MG63 (cell line): ENCODE data around the gene PLCH1. TPM values are rescaled to one million over a fixed set of nuclear protein-coding genes. Genes with fewer than 3 reads are reported as not detected.

Source experiments
- DNase-seq: peaks from one replicate; pipeline ENCODE4 v3.0.0-alpha.2; 2020
- H3K27me3 ChIP-seq: fragments of 250-450 bp; sonication (Bioruptor Pico); 2 replicates; pipeline ENCODE4 v1.5.1; 2020; ENCODE audit warnings: mild to moderate bottlenecking, moderate library complexity
- H3K36me3 ChIP-seq: fragments of 250-450 bp; sonication (Bioruptor Pico); 2 replicates; pipeline ENCODE4 v1.5.1; 2020; ENCODE audit warnings: mild to moderate bottlenecking, moderate library complexity
- H3K4me3 ChIP-seq: fragments of 250-450 bp; sonication (Bioruptor Pico); 2 replicates; pipeline ENCODE4 v1.5.1; 2020; ENCODE audit warnings: mild to moderate bottlenecking, moderate library complexity
- H3K9me3 ChIP-seq: fragments of 250-450 bp; sonication (Bioruptor Pico); 2 replicates; pipeline ENCODE4 v1.5.1; 2020; ENCODE audit warnings: mild to moderate bottlenecking, moderate library complexity
- total RNA-seq: library from RNA; depleted of rRNA; stranded (reverse); fragments of >200 nt; shearing (Covaris generic); gene quantifications from 2 replicates; pipeline ENCODE4 v1.2.3, GENCODE V29; 2014; ENCODE audit warnings: low replicate concordance

The PLCH1 gene
- total RNA-seq, 1 experiment from 2014 or later = not detected

DNA sequence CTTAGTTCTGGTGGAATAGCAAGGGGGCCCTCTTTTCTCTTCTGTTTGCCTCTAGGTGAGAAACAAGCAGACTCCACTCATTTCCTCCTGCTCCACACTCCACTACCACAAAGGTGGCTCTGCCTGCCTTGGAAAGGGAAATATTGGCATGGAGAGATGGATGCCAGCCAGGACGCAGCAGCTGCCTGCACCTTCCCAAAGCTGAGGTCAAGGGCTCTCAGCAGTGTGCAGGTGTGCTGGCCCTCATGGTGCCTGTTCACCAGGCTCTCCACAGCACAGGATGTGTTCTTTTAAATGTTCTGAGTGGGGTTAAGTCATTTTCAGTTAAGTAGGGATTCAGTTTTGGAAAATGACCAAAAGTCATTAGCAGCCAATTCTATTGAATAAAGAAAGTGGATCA lies 240.2 kb downstream of the PLCH1 start:
- peaks cover 2% of the 10 kb centered on the region; the same call in 1 of the 2 replicates for H3K9me3 ChIP-seq
- no peak overlapping the region for H3K4me3 ChIP-seq
- H3K27me3 ChIP-seq = no peaks in the 10 kb centered on the region
- H3K36me3 ChIP-seq = no peaks in the 10 kb centered on the region
- DNase-seq = no peak

DNA sequence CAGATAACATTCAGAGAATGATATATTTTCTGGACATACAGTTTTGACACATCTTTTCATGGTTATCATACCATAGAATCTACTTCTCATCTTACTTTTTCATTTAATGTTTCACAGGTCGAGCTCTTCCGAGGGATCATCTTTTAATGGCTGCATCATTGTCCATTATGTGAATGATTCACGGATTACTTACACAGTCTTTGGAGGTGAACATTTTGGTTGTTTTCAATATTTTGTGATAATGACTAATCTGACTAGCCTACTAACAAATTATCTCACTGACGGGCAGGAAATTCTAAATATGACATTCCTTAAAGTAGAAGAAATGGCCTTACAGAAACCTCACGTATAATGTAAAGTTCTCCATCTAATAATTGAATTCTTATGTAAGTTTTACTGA lies 242.2 kb downstream of the PLCH1 start:
- no peaks in the 10 kb centered on the region for H3K36me3 ChIP-seq
- no peak overlapping the region for H3K4me3 ChIP-seq
- H3K27me3 ChIP-seq = no peaks in the 10 kb centered on the region
- peaks cover 2% of the 10 kb centered on the region; the same call in 1 of the 2 replicates for H3K9me3 ChIP-seq
- no peak for DNase-seq

- DNase-seq = no peak
- Histone ChIP-seq H3K4me3 (no peak overlapping the region), H3K9me3 (peaks cover 2% of the 10 kb centered on the region; the same call in 1 of the 2 replicates), H3K36me3 (no peaks in the 10 kb centered on the region), H3K27me3 (no peaks in the 10 kb centered on the region)
Measured at GRCh38 chr3:155500194-155500818, 244.6 kb downstream of the PLCH1 start.

- no peaks in the 10 kb centered on the region for H3K27me3 ChIP-seq
- peak; percentile 73 for DNase-seq
Measured at GRCh38 chr3:155497930-155498647, 246.8 kb downstream of the PLCH1 start.

GRCh38 chr3:155496206-155496605 lies 248.7 kb downstream of the PLCH1 start:
- Histone ChIP-seq H3K27me3 (no peaks in the 10 kb centered on the region), H3K4me3 (no peak overlapping the region), H3K9me3 (no peaks in the 10 kb centered on the region), H3K36me3 (no peaks in the 10 kb centered on the region)
- DNase-seq = no peak

More at GRCh38 chr3:155497930-155498647, 246.8 kb downstream of the PLCH1 start:
- Histone ChIP-seq H3K4me3 (no peak overlapping the region), H3K36me3 (no peaks in the 10 kb centered on the region), H3K9me3 (0 out of 2 replicates have a peak, but pooled peaks cover 2% of the 10 kb centered on the region)

GRCh38 chr3:155495387-155495786 lies 249.5 kb downstream of the PLCH1 start:
- no peaks in the 10 kb centered on the region for H3K9me3 ChIP-seq
- H3K27me3 ChIP-seq = no peaks in the 10 kb centered on the region
- H3K4me3 ChIP-seq = no peak overlapping the region
- no peak for DNase-seq
- no peaks in the 10 kb centered on the region for H3K36me3 ChIP-seq

GRCh38 chr3:155494332-155494731 lies 250.5 kb downstream of the PLCH1 start:
- no peak for DNase-seq
- H3K4me3 ChIP-seq = no peak overlapping the region
- H3K9me3 ChIP-seq = no peaks in the 10 kb centered on the region
- no peaks in the 10 kb centered on the region for H3K27me3 ChIP-seq
- H3K36me3 ChIP-seq = no peaks in the 10 kb centered on the region

GRCh38 chr3:155492841-155493240 lies 252.0 kb downstream of the PLCH1 start:
- Histone ChIP-seq H3K9me3 (no peaks in the 10 kb centered on the region), H3K4me3 (no peak overlapping the region), H3K27me3 (no peaks in the 10 kb centered on the region), H3K36me3 (no peaks in the 10 kb centered on the region)
- no peak for DNase-seq

DNA sequence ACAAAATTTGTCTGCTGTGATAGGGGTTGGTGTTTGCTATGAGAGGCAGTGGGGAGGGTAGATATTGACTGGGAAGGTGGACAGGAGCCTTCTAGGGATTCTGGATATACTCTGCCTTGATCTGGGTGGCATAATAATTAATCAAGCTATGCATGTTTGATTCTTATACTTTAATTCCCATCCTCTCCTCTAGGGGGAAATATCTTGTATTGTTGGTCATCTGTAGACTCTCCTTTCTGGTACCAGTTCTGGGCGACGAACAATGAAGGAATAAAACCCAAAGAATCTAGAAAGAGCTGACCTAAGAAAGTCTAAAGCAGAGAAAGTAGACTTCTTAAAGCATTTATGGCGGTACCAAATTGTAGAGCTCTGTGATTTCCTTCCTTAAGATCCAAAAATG lies 253.2 kb downstream of the PLCH1 start:
- no peak for DNase-seq
- H3K27me3 ChIP-seq = no peaks in the 10 kb centered on the region
- H3K4me3 ChIP-seq = no peak overlapping the region
- H3K36me3 ChIP-seq = no peaks in the 10 kb centered on the region
- no peaks in the 10 kb centered on the region for H3K9me3 ChIP-seq

GRCh38 chr3:155488671-155489070 lies 256.2 kb downstream of the PLCH1 start:
- H3K9me3 ChIP-seq = no peaks in the 10 kb centered on the region
- H3K4me3 ChIP-seq = no peak overlapping the region
- no peak for DNase-seq
- no peaks in the 10 kb centered on the region for H3K36me3 ChIP-seq
- no peaks in the 10 kb centered on the region for H3K27me3 ChIP-seq

GRCh38 chr3:155485897-155486296 lies 259.0 kb downstream of the PLCH1 start:
- no peak overlapping the region for H3K4me3 ChIP-seq
- no peaks in the 10 kb centered on the region for H3K9me3 ChIP-seq
- DNase-seq = no peak
- H3K27me3 ChIP-seq = no peaks in the 10 kb centered on the region
- no peaks in the 10 kb centered on the region for H3K36me3 ChIP-seq

DNA sequence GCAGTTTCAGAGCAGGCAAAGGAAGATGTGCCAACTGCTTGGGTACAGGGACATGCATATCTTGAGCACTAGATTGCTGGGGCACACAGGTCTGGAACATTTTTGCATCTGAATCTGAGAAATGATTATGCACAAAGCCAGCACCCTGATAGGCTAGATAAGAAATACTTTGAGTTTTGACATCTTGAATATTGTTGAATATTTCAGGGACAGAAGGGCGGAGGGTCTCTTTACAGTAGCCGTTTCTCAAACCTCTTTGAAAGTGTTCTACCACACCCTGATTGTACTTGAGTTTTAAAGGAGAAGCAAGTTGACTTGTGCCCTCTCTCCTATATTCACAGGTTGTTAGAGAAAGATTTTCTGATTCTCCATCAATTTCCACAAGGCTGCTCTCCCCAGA lies 263.3 kb downstream of the PLCH1 start:
- no peaks in the 10 kb centered on the region; the same call in none of the 2 replicates for H3K9me3 ChIP-seq
- H3K4me3 ChIP-seq = no peak overlapping the region
- DNase-seq = no peak
- H3K27me3 ChIP-seq = no peaks in the 10 kb centered on the region
- H3K36me3 ChIP-seq = no peaks in the 10 kb centered on the region

GRCh38 chr3:155481089-155481488 lies 263.8 kb downstream of the PLCH1 start:
- Histone ChIP-seq H3K4me3 (no peak overlapping the region), H3K36me3 (no peaks in the 10 kb centered on the region), H3K9me3 (no peaks in the 10 kb centered on the region; the same call in none of the 2 replicates), H3K27me3 (no peaks in the 10 kb centered on the region)
- DNase-seq = no peak

DNA sequence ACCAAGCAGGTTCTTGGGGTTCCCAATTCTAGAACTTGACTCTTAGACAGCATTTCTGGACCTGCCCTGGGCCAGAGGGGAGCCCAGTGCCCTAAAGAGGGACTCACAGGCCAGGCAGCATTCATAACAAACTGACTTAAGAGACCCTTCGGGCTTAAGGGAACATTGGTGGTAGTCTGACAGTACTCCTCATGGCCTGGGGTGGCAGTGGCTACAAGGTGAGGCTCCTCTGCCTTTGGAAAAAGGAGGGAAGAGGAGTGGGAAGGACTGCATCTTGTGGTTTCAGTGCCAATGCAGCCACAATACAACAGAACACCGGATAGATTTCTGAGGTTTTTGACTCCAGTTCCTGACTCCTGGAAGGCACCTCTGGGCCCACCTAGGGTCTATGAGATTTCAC lies 279.2 kb downstream of the PLCH1 start:
- H3K4me3 ChIP-seq = no peak overlapping the region
- no peak for DNase-seq
- peaks cover 12% of the 10 kb centered on the region for H3K9me3 ChIP-seq
- H3K36me3 ChIP-seq = no peaks in the 10 kb centered on the region
- no peaks in the 10 kb centered on the region for H3K27me3 ChIP-seq

- no peak for DNase-seq
- peaks cover 2% of the 10 kb centered on the region for H3K9me3 ChIP-seq
- H3K36me3 ChIP-seq = no peaks in the 10 kb centered on the region
- H3K4me3 ChIP-seq = no peak overlapping the region
- H3K27me3 ChIP-seq = no peaks in the 10 kb centered on the region
Measured at GRCh38 chr3:155462672-155463071, 282.2 kb downstream of the PLCH1 start.

GRCh38 chr3:155457591-155457990 lies 287.3 kb downstream of the PLCH1 start:
- Histone ChIP-seq H3K9me3 (no peaks in the 10 kb centered on the region), H3K36me3 (no peaks in the 10 kb centered on the region), H3K4me3 (no peak overlapping the region), H3K27me3 (no peaks in the 10 kb centered on the region)
- no peak for DNase-seq

- Histone ChIP-seq H3K4me3 (no peak overlapping the region), H3K27me3 (no peaks in the 10 kb centered on the region), H3K9me3 (no peaks in the 10 kb centered on the region), H3K36me3 (no peaks in the 10 kb centered on the region)
- DNase-seq = no peak
Measured at GRCh38 chr3:155455765-155456164, 289.1 kb downstream of the PLCH1 start.

DNA sequence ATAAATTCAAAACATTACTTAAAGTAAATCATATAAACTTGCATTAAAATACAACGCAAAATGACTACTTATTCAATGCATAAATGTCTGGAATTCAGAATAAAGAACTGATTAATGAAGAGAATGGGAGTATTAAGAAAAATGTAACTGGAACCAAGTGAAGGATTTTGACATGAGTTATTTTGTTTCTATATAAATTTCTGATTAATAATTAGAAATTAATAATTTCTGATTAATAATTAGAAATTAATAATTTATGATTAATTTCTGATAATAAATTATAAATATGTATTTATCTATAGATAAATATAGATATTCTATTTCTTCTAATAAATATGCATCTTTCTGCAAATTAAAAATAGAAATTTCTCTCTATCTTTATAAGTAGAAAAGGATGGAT lies 291.4 kb downstream of the PLCH1 start:
- Histone ChIP-seq H3K4me3 (no peak overlapping the region), H3K9me3 (no peaks in the 10 kb centered on the region), H3K36me3 (no peaks in the 10 kb centered on the region), H3K27me3 (no peaks in the 10 kb centered on the region)
- no peak for DNase-seq
